Lung microvascular endothelial cell (primary cell): ENCODE measurements around the gene SOX13. TPM values are rescaled to one million over a fixed set of nuclear protein-coding genes. Genes with fewer than 3 reads are reported as not detected.
"Not testable (repeated sequence)": the region's sequence is repeated elsewhere in the genome, so short reads cannot be mapped to it uniquely, and the experiment has no call there.

Source experiments
- DNase-seq, 2 donors: peaks; one replicate each; pipeline versions ENCODE4 v3.0.0 to v3.0.0-alpha.2; 2010; ENCODE audit warnings: low read depth in 2 of 2
- total RNA-seq: library from RNA; depleted of rRNA; stranded (reverse); fragments of >200 nt; gene quantifications from 2 replicates; pipeline ENCODE4 v1.2.1, GENCODE V29; 2014

Gene SOX13
- 5.7 and 6.7 TPM in 2 replicates for total RNA-seq

DNA sequence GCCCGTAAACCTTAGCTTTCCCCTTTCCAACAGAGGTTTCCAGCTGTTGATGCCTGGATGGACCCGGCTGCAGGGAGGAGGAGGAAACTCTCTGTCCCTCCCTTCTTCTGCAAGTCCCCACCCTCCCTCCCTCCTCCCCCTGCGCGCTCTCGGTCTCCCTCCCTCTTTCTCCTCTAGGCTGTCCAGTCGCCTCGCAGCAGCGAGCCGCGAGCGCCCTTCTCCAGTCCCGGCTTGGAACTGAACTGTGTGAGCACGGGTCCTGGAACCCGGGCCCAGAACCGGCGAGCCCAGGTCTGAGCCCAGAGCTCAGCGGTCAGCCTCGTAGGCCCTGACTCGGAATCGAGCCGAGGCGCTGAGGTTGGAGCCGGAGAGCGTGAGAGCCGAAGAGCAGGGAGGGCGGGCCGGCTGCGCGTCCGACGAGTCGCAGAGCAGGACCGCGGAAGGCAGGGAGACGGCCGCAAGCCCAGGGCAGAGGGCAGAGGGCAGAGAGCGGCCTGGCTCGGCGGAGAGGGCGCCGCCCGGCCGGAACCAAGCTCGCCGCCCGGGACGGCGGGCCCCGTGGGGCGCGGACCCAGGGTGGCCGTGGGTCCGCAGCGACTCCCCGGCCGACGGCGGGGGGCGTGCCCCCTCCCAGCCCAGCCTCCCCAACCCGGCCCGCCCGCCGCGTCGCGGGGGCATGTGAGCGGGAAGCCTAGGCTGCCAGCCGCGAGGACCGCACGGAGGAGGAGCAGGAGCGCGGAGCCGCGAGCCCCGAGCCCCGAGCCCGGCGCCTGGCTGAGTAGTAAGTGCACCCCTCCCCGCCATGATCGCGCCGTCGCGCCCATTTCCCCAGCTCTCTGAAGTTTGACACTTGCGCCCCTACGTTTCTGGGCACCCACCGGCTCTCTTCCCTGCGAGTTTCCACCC is at the start of gene SOX13:
TSS of gene SOX13 (plus strand) at position 185 of the 906 bp plus-strand sequence. CDS start 39,801 bp downstream, outside the sequence.
- peak; percentile 80 to 89 for DNase-seq

DNA sequence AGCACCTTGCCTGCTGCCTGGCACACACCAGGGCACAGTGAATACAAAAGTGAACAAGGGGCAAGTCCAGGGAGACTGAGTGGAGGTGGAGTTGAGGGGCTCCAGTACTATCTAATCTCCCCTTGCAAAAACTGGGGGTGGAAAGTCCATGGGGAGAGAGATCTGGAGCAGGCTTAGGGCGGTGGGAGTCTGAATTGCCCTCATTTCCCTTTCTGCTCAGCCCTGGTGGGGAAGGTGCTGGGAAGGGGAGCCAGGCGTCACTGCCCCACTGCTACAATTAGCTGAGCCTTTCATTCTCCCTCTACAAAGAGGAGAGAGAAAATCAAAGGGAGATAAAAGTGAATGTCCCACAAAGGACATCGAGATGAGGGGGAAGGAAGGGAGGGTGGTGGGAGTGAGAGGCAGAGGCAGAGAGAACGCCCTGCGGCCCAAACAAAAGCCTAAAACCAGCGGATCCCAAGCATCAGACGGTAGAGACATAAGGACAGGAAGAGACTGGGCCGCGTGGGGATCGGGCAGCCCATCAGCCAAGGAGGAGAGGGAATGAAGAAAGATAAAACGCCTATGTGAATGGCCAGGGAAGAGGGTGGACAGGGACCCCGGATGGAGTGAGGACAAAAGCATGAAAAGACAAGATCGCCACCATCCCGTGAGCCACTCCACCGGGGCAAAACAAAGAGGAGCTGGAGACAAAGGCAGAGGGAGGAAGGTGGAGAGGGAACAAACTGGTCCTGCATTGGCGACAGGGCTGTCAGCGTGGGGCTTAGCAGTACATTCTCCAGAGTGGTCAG is 46.8 kb upstream of the SOX13 start:
- DNase-seq: no peak

DNA sequence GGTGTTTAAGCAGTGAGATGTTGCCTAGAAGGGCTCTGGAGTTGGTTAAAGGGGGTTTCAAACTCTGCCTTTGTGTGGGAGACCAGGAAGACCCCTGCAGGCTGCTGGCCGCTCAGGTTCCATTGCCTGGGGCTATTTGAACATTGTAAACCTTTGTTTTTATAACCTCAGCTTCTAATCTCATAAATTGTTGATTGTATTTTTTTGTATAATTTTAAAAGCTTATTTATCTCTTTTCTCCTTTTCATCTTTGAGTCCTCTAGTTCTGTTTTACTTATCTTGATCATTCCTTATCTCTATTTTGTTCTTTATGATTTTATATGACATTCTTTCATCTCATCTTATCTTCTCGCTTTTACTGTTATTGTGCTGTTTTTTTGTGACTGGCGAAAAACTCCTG is 45.5 kb upstream of the SOX13 start:
- no peak for DNase-seq

DNA sequence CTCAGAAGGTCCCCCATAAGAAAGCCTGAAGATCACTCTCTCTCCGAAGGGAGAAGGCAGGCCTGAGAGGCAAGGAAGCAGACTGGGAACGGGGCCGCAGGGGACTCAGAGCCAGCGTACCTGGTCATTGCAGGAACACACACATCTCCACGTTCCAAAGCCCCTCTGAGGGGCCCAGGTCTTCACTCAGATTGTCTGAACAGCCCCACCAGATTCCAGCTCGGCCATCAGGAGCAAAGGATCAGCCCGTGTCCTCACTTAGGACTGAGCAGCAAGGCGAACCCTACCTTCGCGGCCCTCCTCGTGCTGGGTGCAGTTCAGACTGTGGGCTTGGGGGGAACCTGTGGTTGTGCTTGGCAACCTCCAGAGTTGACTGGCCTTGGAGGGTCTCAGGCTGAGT is 43.9 kb upstream of the SOX13 start:
- DNase-seq: no peak

DNA sequence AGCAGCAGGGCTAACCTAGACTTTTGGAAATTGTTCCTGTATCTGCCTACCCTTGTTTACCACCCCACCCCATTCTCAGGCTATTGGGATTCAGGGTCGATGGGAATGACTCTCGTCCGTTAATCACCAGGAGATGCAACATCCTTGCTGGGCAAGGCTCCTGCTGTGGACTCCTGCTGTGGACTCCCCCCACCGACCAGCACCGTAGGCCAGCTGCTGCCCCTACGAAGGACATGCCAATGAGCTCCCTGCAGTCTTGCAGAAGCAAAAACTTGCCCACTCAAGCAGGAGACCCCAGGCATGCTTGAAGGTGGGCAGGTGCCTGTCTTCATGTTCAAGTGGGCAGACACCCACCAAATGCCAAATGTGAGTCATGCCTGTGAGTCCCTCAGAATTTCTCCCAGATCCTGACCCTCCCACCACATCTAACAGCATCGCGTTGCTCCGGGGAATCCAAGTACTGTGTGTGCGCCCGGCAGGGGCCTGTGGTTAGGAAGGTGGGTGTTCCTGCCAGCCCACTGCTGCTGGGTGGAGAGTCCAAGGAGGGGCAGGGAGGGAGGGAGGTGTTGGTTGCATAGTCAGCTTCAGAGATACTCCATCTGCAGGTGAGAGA is 41.7 kb upstream of the SOX13 start:
- no peak for DNase-seq

DNA sequence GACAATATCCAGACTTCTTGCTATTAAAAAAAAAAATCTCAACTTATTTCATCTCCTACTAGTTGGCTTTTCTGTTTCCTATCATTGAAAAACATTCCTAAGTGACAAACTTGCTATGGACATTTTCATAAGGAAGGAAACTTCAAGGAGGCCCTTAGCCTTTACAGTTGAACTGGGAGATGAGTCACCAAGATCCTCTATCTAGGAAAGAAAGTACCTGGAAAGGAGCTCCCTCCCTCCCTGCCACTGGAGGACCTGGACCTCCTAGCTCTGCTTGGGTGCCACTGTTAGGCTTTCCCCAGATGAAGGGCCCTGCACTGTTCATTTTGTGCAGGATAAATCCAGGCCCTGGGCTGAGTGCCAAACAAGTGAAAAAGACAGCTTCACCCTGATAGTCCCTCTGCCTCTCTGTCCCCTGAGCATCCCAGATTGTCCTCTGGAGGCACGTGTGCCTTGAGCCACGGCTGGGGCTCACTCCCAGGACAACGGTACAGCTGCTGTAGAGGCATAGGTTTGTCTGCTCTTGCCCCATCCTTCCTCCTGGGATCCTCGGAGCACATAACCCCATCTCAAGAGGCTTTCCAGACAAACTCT is 40.2 kb upstream of the SOX13 start:
- peak in 1 of 2 donors; percentile 19 for DNase-seq

DNA sequence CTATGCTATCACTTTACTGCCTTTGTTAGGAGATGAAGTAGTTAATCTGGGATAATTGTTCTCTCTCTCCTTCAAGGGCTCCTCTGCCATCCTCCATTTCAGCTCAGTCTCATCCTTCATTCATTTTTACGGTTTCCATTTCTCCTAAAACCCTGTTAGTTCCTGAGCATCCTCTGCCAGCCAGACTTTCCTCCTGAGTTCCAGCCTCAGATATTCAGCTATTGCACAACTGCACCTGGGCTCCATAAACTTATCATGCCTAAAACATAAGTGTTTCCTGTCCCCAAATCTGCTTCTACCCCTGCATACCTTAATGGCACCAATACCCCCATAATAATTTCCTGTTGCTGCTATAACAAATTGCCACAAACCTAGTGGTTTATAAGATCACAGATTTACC is 39.6 kb upstream of the SOX13 start:
- DNase-seq: no peak

DNA sequence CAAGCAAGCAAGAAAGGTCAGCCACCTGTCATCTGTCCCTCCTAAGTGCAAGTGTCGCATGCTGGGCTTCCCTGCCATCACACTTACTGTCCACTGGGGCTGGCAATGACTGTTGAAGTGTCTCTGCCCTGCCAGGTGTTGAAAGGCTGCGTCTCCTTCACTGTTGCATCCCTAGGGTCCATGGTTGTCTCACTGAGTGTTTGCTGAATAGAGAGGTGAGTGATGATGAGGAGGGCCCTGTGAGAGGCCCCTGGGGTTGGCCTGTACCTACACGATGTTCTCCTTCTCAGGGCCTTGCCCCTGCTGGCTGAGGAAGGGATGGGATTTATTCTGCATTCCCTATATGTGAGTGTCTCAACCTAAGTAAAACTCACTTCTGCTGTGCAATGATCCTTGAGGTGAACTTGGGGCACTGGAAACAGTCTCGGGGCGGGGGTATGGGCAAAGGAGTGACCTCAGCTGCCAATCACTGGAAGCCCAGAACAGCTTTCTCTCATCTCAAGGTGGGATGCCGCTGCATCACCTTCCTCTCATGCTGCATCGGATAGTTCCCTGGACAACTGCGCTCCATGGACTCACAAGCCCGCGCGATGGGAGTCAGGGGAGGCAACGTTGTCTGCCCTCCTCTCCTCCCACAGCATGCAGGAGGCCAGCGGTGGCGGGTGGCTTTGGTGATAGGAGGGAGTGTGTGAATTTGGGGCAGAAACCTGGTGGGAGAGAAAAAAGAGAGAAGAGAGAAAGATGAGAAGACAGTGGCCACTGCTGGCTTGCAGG is 35.8 kb upstream of the SOX13 start:
- DNase-seq: no peak

DNA sequence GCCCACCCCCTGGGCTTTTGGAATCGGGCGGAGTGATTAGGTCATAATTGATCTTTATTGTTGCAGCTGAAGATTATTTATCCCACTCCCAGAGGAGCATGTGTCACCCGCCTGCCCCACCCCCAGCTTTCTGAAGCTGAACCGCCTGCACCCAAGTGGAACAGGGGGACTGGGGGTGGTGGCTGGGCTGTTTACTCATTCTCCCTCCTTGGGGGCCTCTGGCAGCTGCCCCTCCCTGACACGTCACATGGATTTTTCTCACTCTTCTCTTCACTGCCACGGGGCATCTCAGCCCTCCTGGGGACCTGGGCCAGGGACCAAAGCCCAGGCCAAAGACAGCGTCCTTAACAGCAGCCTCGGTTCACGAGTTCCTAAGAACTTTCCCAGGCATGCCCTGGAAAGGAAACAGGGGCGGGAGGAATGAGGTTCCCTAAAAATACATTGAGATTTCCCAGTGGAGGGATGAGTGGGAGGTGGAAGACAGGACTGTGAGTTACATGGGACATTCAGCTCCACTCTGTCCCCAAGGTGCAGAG is 31.6 kb upstream of the SOX13 start:
- DNase-seq: no peak

DNA sequence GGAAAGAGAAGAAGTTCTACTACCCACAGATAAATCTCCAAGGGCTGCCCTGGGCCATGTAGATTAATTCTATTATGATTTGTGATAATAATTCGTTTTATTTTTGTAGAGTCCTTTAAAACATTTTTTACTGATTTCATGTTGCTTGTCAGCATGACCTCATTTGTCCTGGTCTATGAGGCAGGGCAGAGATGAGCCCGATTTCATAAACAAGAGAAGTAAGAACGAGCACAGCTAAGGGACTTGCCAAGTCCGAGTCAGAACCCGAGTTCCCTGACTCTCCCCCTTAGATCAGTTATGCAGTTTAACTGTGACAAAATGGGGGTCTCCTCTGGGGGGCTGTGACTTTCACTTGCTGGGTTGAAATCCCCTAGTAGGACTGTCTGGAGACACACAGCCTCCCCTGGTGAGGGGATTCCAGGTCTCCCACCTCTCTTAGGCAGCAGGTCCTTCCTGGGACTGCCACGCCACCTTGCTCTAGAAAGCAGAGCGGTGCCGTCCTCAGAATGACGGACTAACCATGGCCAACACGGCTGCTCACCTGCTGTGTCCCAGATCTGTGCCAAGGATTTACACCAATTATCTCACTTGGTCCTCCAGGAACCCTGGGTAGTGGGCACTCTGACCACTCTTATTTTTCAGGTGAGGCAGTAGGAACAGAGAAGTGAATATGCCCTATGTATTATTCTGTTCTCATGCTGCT is 31.0 kb upstream of the SOX13 start:
- DNase-seq: no peak

DNA sequence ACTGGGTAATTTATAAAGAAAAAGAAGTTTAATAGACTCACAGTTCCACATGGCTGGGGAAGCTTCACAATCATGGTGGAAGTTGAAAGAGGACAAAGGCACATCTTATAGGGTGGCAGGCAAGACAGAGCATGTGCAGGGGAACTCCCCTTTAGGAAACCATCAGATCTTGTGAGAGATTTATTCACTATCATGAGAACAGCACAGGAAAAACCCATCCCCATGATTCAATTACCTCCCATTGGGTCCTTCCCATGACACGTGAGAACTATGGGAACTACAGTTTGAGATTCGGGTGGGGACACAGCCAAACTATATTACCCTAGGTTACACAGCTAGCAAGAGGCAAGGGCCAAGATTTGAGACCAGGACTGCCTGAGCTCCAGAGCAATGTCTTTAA is 30.4 kb upstream of the SOX13 start:
- DNase-seq: no peak

DNA sequence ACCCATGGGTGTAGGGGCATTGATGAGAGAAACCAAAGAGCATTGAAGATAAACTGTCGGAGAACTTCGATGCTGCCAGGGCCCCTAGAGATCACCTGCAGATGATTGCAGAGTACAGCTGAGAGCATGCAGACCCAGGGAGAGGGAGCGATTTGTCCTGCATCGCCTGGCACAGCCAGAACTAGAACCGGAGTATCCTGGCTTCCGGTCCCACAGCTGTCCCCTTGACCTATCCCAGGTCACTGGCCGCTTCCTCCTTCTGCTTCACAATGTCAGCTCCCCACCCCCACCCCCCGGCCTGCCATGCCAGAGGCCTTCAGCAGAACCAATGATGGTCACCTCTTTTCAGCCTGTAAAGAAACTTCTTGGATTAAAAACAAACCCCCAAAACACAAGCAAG is 29.2 kb upstream of the SOX13 start:
- peak in 1 of 2 donors; percentile 14 for DNase-seq

DNA sequence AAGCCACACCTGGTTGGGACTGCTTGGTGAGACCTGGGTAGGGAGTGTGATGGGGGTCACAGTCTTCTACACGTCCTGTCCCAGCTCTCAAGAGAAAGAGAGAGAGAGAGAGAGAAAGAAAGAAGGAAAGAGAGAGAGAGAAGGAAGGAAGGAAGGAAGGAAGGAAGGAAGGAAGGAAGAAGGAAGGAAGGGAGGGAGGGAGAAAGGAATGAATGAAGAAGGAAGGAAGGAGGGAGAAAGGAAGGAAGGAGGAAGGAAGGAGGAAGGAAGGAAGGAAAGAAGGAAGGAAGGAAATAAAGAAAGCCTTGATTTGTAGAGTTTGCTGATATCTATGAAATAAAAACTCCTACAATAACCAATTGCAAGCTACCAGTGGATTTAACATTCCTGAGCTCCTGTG is 28.5 kb upstream of the SOX13 start:
- DNase-seq: no peak

DNA sequence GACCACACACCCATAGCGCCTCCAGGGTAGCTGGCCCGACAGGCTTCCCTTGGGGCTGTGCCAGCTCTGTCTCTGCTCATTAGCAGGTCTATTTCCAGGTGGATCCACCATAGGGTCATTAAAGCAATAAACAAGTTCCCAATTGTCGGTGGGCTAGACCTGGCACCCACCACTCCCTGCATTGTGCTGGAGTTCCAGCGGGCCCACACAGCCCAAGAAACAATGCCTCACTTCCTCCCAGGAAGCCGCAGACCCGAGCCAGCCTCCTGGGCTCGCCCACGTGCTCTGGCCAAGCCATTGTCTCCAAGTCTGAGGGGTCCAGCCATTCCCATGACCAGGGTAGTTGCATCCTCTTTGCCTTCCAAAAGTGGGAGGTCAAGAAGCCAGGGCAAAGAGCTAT is 27.5 kb upstream of the SOX13 start:
- DNase-seq: peak; percentile 42 to 80

DNA sequence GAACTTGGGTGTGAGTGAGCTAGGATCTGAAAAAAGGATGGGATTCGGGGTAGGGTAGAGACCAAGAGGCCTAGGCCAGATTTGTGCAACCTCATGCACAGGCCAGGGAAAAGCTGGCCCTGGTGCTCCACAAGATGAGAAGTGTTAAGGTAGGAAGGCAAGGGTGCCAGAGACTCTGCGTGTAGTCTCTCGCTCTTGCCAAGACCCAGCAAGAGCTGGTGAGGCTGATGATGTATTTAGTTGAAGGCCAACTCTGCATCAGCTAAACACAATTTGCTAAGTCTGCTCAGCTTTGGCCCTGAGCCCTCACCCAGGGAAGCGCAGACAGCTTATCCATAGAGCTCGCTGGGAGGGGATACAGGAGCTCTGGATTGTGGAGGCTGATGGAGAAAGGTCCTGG is 26.6 kb upstream of the SOX13 start:
- no peak for DNase-seq

DNA sequence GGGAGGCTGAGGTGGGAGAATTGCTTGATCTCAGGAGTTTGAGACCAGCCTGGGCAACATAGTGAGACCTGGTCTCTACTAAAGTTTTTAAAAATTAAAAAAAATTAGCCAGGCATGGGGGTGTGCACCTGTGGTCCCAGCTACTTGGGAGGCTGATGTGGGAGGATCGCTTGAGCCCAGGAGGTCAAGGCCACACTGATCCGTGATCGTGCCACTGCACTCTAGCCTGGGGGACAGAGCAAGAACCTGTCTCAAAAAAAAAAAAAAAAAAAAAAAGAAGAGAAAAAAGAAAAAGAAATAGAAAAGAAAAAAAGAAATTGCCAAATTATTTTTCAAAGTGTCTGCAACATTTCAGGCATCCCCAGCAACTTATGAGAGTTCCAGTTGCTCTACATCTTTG is 24.1 kb upstream of the SOX13 start:
- DNase-seq: not testable (repeated sequence)

DNA sequence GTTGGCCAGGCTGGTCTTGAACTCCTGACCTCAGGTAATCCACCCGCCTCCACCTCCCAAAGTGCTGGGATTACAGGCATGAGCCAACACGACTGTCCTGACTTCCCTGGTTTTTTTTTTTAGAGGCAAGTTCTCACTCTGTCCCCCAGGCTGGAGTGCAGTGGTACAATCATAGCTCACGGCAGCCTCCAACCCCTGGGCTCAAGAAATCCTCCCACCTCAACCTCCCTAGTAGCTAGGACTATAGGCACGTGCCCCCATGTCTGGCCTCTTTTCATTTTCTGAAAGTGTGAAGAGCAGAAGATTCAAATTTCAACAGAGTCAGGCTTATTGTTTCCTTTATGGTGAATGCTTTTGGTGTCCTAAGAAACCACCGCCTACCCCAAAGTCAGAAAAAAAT is 21.7 kb upstream of the SOX13 start:
- no peak for DNase-seq

DNA sequence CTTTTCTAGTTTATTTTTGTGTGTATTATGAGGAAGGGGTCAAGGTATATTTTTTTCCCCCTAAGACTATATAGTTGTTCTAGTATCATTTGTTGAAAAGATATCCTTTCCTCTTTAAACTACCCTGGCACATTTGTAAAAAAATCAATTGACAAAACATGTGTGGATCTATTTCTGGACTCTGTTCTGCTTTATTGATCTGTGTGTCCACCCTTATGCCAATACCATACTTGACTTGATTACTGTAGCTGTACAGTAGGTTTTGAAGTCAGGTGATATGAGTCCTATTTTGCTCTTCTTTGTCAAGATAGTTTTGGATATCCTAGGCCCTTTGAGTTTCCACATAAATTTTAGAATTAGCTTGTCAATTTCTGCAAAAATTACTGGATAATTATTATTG is 21.2 kb upstream of the SOX13 start:
- no peak for DNase-seq

DNA sequence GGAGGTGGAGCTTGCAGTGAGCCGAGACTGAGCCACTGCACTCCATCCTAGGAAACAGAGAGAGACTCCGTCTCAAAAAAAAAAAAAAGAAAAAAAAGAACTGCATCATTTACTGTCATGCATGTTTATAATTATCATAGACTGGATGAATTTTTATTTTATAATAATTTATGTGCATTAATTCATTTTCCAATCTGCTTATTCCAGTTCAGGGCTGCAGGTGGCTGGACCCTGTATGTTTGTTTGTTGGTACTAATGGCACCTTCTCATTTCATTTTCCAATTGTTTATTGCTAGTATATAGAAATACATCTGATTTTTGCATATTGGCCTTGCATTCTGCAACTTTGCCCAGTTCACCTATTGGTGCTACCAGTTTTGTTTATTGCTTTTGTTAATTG is 19.0 kb upstream of the SOX13 start:
- DNase-seq: no peak

DNA sequence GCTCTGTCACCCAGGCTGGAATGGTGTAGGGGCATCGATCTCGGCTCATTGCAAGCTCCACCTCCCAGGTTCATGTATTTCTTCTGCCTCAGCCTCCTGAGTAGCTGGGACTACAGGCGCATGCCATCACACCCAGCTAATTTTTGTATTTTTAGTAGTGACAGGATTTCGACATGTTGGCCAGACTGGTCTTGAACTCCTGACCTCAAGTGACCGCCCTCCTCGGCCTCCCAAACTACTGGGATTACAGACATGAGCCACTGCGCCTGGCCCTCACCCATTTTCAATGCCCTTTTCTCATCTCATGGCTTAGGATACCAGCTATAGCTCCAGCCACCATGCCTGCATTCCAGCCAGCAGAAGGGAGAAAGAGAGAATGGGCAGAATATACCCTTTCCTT is 12.9 kb upstream of the SOX13 start:
- DNase-seq: no peak
